Astrocyte of the spinal cord (primary cell): Measurements from ENCODE around the gene PRM2.

Experiments used
- DNase-seq: peaks from one replicate; pipeline ENCODE4 v3.0.0; 2011; ENCODE audit warnings: low read depth, low spot score
- H3K4me3 ChIP-seq: 2 replicates; pipeline ENCODE4 v1.5.1; 2011; ENCODE audit warnings: low read depth, mild to moderate bottlenecking, low read length, moderate library complexity
- CTCF ChIP-seq: IDR thresholded peaks from 2 replicates; pipeline ENCODE4 v1.5.1; 2012; ENCODE audit warnings: low read depth, mild to moderate bottlenecking, low read length, inconsistent platforms
- in situ Hi-C: cut with HindIII; loops from 2 replicates; pipeline ENCODE4 v1.10.0; 2017; ENCODE audit warnings: low sequenced_read_pairs

Gene PRM2

GRCh38 chr16:11285842-11286241, 9.6 kb upstream of the PRM2 start:
- in situ Hi-C loops: no loop called here
- no peak for TF ChIP-seq CTCF
- no peak for DNase-seq
- no peak overlapping the region for H3K4me3 ChIP-seq

GRCh38 chr16:11283820-11284248, 7.6 kb upstream of the PRM2 start:
- no peak for DNase-seq
- in situ Hi-C loops: no loop called here
- TF ChIP-seq CTCF: no peak
- H3K4me3 ChIP-seq: no peak overlapping the region

- no peak within 1 kb of the TSS for H3K4me3 ChIP-seq
- DNase-seq: no peak
- in situ Hi-C loops: no loop called here
- no peak for TF ChIP-seq CTCF
Measured at GRCh38 chr16:11280616-11281522, 4.6 kb upstream of the PRM2 start, which contains the start of gene PRM1. PRM1 (minus strand) TSS chr16:11281330; CDS start chr16:11281238, 92 bp downstream.

GRCh38 chr16:11278681-11279628, 2.7 kb upstream of the PRM2 start:
- no peak overlapping the region for H3K4me3 ChIP-seq
- no peak for DNase-seq
- TF ChIP-seq CTCF: no peak
- in situ Hi-C loops: no loop called here

GRCh38 chr16:11277607-11278337, 1.5 kb upstream of the PRM2 start:
- H3K4me3 ChIP-seq: no peak overlapping the region
- TF ChIP-seq CTCF: no peak
- DNase-seq: no peak
- in situ Hi-C loops: no loop called here
